HG03432 (cell line): ENCODE data around the gene TMEM101.
"Not testable (repeated sequence)": the region's sequence is repeated elsewhere in the genome, so short reads cannot be mapped to it uniquely, and the experiment has no call there.

Experiments
- ATAC-seq: cut with Tn5 transposase; IDR thresholded peaks from one replicate; pipeline ENCODE4 v1.9.1; 2021; ENCODE audit warnings: mild to moderate bottlenecking, moderate library complexity; ENCODE audit not compliant: unreplicated experiment

The TMEM101 gene

DNA sequence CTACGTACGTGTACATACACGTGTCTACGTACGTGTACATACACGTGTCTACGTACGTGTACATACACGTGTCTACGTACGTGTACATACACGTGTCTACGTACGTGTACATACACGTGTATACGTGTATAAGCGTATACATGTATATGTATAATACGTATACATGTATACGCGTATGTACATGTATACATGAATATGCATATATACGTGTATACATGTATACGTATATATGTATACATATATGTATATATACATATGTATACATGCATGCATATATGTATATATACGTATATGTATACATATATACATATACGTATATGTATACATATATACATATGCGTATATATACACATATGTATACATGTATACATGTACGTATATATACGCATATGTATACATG, 38.9 kb downstream of the TMEM101 start:
- ATAC-seq: no peak

DNA sequence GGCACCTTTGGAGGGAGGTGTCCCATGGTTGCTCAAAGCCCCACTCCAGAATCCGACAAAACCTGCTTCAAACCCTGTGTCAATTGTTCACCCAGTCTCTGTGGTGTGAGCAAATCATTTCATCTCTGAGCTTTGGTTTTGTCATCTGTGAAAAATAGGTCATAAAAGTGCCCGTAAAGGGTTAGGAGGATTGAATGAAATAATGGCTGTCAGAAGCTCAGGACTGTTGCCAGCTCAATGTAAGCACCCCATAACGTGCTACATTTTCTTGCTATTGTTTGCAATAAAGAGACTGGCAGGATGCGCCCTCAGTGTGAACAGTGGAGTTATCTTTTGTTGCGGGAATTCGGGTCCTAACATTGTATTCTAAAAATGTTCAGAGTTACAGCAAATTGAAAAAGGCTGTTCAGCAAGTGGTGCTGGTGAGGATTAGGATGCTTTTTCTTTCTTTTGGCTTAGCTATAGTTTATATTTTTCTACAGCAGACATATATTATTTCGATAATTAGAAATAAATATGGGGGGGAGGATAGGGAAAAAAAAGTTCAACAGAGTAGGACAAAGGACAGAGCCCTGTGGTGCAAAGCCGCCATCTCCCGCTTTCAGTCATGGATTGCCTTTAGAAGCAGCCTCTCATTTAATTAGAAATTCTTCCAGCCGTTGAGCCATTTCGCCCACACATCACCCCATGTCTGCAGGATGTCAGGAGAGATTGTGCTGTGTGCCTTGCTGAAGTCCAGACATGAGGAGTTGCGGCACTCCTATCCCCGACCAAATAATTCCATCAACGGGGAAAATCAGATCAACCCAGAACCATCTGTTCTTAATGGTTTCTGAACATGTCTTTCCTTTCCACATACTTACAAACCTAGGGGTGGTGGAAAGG, 40.1 kb downstream of the TMEM101 start:
- no peak for ATAC-seq

DNA sequence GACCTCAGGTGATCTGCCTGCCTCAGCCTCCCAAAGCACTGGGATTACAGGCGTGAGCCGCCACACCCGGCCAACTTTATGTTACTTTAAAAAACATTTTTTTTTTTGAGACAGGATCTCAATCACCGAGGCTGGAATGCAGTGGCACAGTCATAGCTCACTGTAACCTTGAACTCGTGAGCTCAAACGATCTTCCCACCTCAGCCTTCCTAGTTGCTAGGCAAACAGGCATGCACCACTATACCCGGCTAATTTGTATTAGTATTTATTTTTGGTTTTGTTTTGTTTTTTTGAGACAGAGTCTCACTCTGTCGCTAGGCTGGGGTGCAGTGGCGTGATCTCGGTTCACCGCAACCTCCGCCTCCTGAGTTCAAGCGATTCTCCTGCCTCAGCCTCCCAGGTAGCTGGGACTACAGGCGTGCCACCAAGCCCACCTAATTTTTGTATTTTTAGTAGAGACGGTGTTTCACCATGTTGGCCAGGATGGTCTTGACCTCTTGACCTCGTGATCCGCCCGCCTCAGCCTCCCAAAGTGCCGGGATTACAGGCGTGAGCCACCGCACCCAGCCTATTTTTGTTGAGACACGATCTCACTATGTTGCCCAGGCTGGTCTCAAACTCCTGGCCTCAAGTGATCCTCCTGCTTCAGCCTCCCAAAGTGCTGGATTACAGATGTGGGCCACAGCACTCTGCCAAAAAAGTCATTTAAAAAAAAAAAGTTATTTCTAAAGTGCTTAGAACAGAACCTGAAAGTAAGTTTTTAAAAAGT, 42.1 kb downstream of the TMEM101 start:
- not testable (repeated sequence) for ATAC-seq

DNA sequence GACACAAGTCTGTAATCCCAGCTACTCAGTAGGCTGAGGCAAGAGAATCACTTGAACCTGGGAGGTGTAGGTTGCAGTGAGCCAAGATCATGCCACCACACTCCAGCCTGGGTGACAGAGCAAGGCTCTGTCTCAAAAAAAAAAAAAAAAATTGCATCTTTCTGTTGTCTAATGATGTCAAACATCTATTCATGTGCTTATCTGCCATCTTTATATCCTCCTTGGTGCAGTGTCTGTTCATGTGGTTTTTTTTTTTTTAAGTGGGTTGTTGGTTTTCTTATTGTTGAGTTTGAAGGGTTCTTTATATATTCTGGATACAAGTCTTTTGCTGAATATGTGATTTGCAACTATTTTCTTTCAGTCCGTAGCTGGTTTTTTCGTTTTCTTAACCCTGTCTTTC, 43.3 kb downstream of the TMEM101 start:
- not testable (repeated sequence) for ATAC-seq

DNA sequence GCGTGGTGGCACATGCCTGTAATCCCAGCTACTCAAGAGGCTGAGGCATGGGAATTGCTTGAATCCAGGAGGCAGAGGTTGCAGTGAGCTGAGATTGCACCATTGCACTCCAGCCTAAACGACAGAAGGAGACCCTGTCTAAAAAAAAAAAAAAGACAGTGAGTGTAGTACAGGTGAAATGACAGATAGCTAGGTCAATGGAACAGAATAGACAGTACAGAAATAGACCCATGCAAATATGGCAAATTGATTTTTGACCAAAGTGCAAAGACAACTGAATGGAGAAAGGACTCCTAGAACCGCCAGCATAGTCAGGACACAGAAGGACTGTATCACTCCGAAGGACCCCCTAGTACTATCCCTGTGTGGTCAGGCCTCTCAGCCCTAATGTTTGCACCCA, 44.4 kb downstream of the TMEM101 start:
- no peak for ATAC-seq

DNA sequence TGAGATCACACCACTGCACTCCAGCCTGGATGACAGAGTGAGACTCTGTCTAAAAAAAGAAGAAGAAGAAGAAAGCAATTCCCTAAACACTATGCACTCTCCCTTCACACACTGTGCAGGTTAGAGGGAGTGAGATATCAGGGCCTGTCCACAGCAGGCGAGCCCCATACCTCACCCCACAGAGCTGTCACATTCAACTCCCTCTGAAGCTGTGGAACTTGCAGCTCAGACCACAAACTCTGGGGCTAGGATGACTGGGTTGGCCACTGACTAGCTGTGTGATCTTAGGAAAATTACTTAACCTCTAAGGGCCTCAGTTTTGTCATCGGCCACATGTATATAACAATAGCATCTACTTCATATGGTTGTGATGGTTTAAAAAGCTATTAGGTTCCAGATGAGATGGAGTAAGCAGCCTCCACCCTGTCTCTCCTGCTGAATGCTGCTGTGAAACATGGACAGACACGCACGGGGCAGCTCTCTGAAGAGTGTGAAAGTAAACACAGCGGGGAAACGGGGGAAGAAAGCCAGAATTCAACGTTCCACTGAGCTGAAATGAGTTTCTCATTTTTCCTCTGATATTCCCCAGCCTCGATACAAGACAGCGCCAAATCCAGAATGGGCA, 47.4 kb downstream of the TMEM101 start:
- ATAC-seq: no peak

DNA sequence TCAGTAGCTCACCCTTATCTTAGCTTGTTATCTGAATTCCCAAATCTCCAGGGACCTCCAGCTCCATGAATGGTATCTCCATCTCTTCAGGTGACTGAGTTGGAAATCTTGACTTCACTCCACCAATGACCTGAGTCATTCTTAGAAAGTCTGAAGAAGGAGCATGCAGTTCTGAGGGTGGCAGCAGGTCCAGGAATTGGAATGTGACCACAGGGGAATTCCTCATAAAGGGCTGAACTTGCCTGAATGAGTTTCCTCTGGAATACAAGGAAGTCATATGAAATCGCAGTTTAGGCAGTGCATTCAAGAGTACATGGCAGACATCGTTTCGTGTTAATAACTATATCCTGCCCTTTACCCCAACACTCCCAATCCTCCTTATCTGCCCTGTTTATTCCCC, 48.5 kb downstream of the TMEM101 start:
- no peak for ATAC-seq

DNA sequence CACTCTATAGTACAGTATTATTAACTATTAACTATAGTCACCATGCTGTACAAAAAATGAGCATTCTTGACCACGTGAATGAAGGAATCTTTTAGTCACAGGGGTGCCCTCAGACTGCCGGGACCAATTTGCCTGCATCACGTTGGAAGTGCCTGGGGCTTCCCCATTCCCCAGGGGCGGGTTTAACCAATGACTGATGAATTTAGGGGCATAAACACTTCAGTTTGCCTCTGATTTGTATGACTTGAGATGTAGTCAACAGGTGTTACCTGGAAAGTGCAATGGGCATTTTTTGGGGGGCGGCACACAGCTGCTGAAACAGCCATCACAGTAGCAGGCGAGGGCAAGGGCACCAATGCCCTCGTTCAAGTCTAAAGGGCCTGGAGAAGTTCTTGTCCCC, 52.3 kb downstream of the TMEM101 start:
- no peak for ATAC-seq

DNA sequence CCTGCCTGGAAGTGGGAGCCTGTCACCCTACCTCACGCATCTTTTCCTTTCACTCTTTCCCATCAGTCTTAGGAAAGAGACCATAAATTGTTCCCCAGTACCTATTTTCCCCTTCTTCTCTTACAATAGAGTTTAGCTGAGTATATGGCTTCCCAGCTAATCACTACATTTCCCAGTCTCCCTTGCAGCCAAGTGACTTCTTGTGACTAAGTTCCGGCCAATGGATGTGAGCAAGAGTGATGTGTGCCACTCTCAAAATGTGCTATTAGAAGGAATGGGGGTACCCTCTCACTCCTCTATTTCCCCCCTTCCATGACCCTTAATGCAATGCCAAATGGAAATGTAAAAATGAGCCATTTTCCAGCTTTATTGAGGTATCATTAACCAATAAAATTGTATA, 52.8 kb downstream of the TMEM101 start:
- ATAC-seq: no peak

DNA sequence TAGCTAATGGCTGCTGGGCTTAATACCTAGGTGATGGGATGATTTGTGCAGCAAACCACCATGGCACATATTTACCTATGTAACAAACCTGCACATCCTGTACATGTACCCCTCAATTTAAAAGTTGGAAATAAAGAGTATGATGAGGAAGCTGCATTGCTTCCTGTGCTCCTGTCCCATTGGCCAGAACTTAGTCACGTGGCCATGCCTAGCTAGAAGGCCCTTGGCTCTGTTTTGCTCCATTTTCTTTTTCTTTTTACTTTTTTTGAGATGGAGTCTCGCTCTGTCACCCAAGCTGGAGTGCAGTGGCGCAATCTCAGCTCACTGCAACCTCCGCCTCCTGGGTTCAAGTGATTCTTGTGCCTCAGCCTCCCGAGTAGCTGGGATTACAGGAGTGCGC, 53.5 kb downstream of the TMEM101 start:
- ATAC-seq: not testable (repeated sequence)
